Gastroesophageal sphincter (tissue), 3 donors: ENCODE data around the gene CADPS2.

Experiments used
- CTCF ChIP-seq, 4 experiments: fragments of 200-600 bp in 2 of 4; fragments of 450-650 bp in 2 of 4; sonication (generic) in 1 of 4; IDR thresholded peaks; one replicate each; pipeline ENCODE4 v1.5.1; 2017 to 2019; ENCODE audit warnings: antibody characterized with exemption in 4 of 4, mild to moderate bottlenecking in 2 of 4, moderate library complexity in 2 of 4
- POLR2A ChIP-seq, 2 donors: fragments of 450-650 bp; IDR thresholded peaks; one replicate each; pipeline ENCODE4 v1.6.1; 2017; ENCODE audit warnings: antibody characterized with exemption in 2 of 2, mild to moderate bottlenecking in 2 of 2, moderate library complexity in 1 of 2

DNA sequence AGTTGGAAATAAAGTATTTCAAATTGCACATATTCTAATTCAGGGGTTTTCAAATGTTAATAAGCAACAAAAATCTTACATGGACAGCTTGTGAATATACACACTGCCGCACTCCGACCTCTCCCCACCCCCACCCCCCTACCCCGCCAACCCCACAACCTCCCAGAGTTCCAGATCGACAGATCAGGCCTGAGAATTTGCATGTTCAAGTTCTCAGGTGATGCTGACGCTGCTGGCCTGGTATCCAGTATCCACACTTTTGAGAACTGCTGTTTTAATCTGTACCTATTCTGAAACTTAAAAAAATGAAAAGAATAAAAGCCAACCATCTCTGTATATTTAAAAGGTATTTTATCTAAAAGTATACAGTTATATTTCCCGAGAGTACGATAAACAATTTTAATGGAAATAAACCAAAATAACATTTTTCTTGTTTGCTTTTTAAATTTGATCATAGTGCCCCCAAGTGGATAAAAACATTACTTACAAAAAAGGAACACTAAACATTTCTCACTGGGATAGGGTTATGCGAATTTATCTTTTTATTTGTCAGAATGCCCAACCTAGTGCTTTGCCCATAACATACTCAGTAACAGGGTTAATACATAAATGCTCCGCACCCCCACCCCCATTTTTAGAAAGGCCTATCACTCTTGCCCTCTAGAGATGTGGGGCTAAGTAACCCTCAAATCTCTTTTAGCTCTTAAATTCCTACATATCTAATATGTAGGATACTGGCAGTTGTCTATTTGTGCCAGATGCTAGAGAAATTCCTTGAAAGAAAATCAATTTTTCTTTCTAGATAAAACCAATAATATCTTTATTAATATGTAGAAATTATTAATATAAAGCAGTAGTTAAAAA, 353.6 kb downstream of the CADPS2 start:
- peak in 2 of 4 experiments; percentile 17 to 28 for TF ChIP-seq CTCF (IDR thresholded peaks at IDR 0.05)
- no peak for TF ChIP-seq POLR2A (IDR thresholded peaks at IDR 0.05)
